HCT116 (cell line): ENCODE measurements around the gene GNPTG.

Experiments
- CBX3 ChIP-seq: IDR thresholded peaks from 2 replicates; pipeline ENCODE4 v1.6.1; 2012; ENCODE audit warnings: low read depth
- CTCF ChIP-seq, 3 experiments: fragments of 200-600 bp in 1 of 3; sonication (generic) in 1 of 3; IDR thresholded peaks in 2 of 3; conservative IDR thresholded peaks in 1 of 3; 2 replicates each; pipeline ENCODE4 v1.5.1; 2012 to 2017; ENCODE audit warnings: low read depth in 2 of 3, low read length in 2 of 3, antibody characterized with exemption in 1 of 3, borderline replicate concordance in 1 of 3, control low read depth in 1 of 3, mild to moderate bottlenecking in 1 of 3, mixed read lengths in 1 of 3, mixed run types in 1 of 3, moderate library complexity in 1 of 3; ENCODE audit not compliant: insufficient read depth in 1 of 3
- EGR1 ChIP-seq: IDR thresholded peaks from 2 replicates; pipeline ENCODE4 v1.6.1; 2012; ENCODE audit warnings: low read depth
- EZH2 ChIP-seq: fragments of 200-600 bp; sonication (generic); IDR thresholded peaks from 2 replicates; pipeline ENCODE4 v1.6.1; 2017; ENCODE audit warnings: antibody characterized with exemption, mixed run types
- EZH2phosphoT487 ChIP-seq: fragments of 200-600 bp; IDR thresholded peaks from 2 replicates; pipeline ENCODE4 v1.6.1; 2018; ENCODE audit warnings: antibody characterized with exemption, borderline replicate concordance
- JUND ChIP-seq: IDR thresholded peaks from 2 replicates; pipeline ENCODE4 v1.6.1; 2012
- MAX ChIP-seq: IDR thresholded peaks from 2 replicates; pipeline ENCODE4 v1.6.1; 2012
- POLR2A ChIP-seq: IDR thresholded peaks from 2 replicates; pipeline ENCODE4 v1.7.0; 2011; ENCODE audit warnings: borderline replicate concordance; ENCODE audit not compliant: insufficient read depth, insufficient read length; ENCODE audit errors: extremely low read depth
- POLR2AphosphoS5 ChIP-seq: IDR thresholded peaks from 2 replicates; pipeline ENCODE4 v1.6.1; 2011; ENCODE audit warnings: mild to moderate bottlenecking, low read depth, low read length, moderate library complexity
- SRF ChIP-seq: IDR thresholded peaks from 2 replicates; pipeline ENCODE4 v1.6.1; 2012; ENCODE audit warnings: low read depth
- ZFX ChIP-seq: fragments of 450-650 bp; IDR thresholded peaks from 2 replicates; pipeline ENCODE4 v1.6.1; 2017
- TF ChIP-seq, protein P1 (sequence below): IDR thresholded peaks from 2 replicates; pipeline ENCODE4 v1.6.1; 2012; ENCODE audit warnings: low read depth

DNA sequence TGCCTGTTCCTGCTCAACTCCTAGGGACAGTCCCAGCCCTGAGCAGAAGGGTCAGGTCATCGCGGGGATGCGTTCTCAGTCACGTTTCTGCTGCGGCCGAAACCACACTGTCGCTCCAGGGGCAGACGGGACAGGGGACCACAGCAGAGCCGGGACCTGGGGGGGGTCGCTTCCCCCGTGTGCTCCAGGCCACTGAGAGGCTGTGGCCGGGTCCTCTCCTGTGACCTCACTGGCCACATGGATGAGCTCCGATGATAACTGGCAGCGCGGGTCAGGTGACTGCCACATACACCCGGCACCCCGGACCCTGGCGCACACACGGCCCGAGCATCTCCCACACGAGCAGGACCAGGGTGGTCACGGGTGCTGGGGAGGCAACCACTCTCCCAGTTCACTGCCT, 12.8 kb downstream of the GNPTG start:
- TF ChIP-seq CTCF (IDR thresholded peaks at IDR 0.05 in 2 of 3, conservative IDR thresholded peaks at IDR 0.05 in 1 of 3; ENCODE audit: borderline replicate concordance in 1 of 3, insufficient read depth in 1 of 3, low read depth in 2 of 3, low read length in 2 of 3) (no peak), EZH2 (no peak), MAX (no peak), CBX3 (no peak), POLR2AphosphoS5 (no peak), POLR2A (no peak), JUND (no peak), EGR1 (no peak), EZH2phosphoT487 (no peak), SRF (no peak), ZFX (no peak)
- TF ChIP-seq, protein P1, sequence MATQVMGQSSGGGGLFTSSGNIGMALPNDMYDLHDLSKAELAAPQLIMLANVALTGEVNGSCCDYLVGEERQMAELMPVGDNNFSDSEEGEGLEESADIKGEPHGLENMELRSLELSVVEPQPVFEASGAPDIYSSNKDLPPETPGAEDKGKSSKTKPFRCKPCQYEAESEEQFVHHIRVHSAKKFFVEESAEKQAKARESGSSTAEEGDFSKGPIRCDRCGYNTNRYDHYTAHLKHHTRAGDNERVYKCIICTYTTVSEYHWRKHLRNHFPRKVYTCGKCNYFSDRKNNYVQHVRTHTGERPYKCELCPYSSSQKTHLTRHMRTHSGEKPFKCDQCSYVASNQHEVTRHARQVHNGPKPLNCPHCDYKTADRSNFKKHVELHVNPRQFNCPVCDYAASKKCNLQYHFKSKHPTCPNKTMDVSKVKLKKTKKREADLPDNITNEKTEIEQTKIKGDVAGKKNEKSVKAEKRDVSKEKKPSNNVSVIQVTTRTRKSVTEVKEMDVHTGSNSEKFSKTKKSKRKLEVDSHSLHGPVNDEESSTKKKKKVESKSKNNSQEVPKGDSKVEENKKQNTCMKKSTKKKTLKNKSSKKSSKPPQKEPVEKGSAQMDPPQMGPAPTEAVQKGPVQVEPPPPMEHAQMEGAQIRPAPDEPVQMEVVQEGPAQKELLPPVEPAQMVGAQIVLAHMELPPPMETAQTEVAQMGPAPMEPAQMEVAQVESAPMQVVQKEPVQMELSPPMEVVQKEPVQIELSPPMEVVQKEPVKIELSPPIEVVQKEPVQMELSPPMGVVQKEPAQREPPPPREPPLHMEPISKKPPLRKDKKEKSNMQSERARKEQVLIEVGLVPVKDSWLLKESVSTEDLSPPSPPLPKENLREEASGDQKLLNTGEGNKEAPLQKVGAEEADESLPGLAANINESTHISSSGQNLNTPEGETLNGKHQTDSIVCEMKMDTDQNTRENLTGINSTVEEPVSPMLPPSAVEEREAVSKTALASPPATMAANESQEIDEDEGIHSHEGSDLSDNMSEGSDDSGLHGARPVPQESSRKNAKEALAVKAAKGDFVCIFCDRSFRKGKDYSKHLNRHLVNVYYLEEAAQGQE = no peak
